GM23338 (cell line): ENCODE measurements around the gene DAPK2. TPM values are rescaled to one million over a fixed set of nuclear protein-coding genes. Genes with fewer than 3 reads are reported as not detected.

ENCODE experiments used
- ATAC-seq: fragments of 200-7000 bp; cut with Tn5 transposase; 3 replicates; pipeline ENCODE4 v1.9.1; 2020
- DNase-seq: peaks from one replicate; pipeline ENCODE4 v3.0.0-alpha.2; 2015; ENCODE audit warnings: low spot score
- H2AFZ ChIP-seq: fragments of 200-600 bp; sonication (generic); 2 replicates; pipeline ENCODE4 v1.8.0; 2016; ENCODE audit warnings: antibody characterized with exemption, mild to moderate bottlenecking, moderate library complexity
- H3F3A ChIP-seq: fragments of 200-600 bp; sonication (generic); replicated peaks from 2 replicates; pipeline ENCODE4 v1.8.0; 2017; ENCODE audit warnings: antibody characterized with exemption, mixed run types, low read depth
- H3K27ac ChIP-seq: fragments of 200-600 bp; sonication (generic); 2 replicates; pipeline ENCODE4 v1.6.1; 2016; ENCODE audit warnings: low read depth
- H3K27me3 ChIP-seq: fragments of 200-600 bp; sonication (generic); 2 replicates; pipeline ENCODE4 v1.8.0; 2016; ENCODE audit warnings: mild to moderate bottlenecking, mixed run types, moderate library complexity; ENCODE audit not compliant: insufficient read depth
- H3K36me3 ChIP-seq: fragments of 200-600 bp; sonication (generic); 2 replicates; pipeline ENCODE4 v1.8.0; 2016; ENCODE audit warnings: mild to moderate bottlenecking; ENCODE audit not compliant: insufficient read depth
- H3K4me1 ChIP-seq: fragments of 200-600 bp; sonication (generic); 2 replicates; pipeline ENCODE4 v1.8.0; 2016; ENCODE audit warnings: mild to moderate bottlenecking, moderate library complexity; ENCODE audit not compliant: insufficient read depth
- H3K4me2 ChIP-seq: fragments of 200-600 bp; sonication (generic); 2 replicates; pipeline ENCODE4 v1.7.1; 2017; ENCODE audit warnings: mixed run types
- H3K4me3 ChIP-seq: fragments of 200-600 bp; sonication (generic); 2 replicates; pipeline ENCODE4 v1.6.1; 2016; ENCODE audit warnings: mixed run types
- H3K79me2 ChIP-seq: fragments of 200-600 bp; sonication (generic); replicated peaks from 2 replicates; pipeline ENCODE4 v1.8.0; 2017; ENCODE audit warnings: mild to moderate bottlenecking; ENCODE audit not compliant: insufficient read depth
- H3K9me2 ChIP-seq: fragments of 200-600 bp; sonication (generic); 2 replicates; pipeline ENCODE4 v1.8.0; 2017; ENCODE audit not compliant: insufficient read depth
- H4K20me1 ChIP-seq: fragments of 200-600 bp; sonication (generic); replicated peaks from 2 replicates; pipeline ENCODE4 v1.8.0; 2017; ENCODE audit warnings: mild to moderate bottlenecking; ENCODE audit not compliant: insufficient read depth
- H3K27ac Mint-ChIP-seq: 2 replicates; pipeline ENCODE4 v1.8.0; 2020; ENCODE audit warnings: inconsistent platforms, mild to moderate bottlenecking, moderate library complexity, mixed read lengths
- H3K27me3 Mint-ChIP-seq: 3 replicates; pipeline ENCODE4 v1.8.0; 2022; ENCODE audit warnings: low read depth, mild to moderate bottlenecking, moderate library complexity, mixed read lengths, inconsistent platforms; ENCODE audit not compliant: insufficient read depth, poor library complexity
- H3K36me3 Mint-ChIP-seq: 3 replicates; pipeline ENCODE4 v1.8.0; 2021; ENCODE audit warnings: low read depth, mild to moderate bottlenecking, inconsistent platforms, moderate library complexity, mixed read lengths
- H3K4me1 Mint-ChIP-seq: 3 replicates; pipeline ENCODE4 v1.8.0; 2020; ENCODE audit warnings: mild to moderate bottlenecking, inconsistent platforms, mixed read lengths
- H3K4me3 Mint-ChIP-seq: 3 replicates; pipeline ENCODE4 v1.8.0; 2021; ENCODE audit warnings: moderate library complexity, mild to moderate bottlenecking, inconsistent platforms, mixed read lengths
- H3K9me3 Mint-ChIP-seq: 3 replicates; pipeline ENCODE4 v1.8.0; 2020; ENCODE audit warnings: moderate library complexity, mild to moderate bottlenecking, inconsistent platforms, mixed read lengths
- CREB1 ChIP-seq: fragments of 250-450 bp; sonication (Bioruptor Pico); IDR thresholded peaks from 2 replicates; pipeline ENCODE4 v1.5.0; 2020; ENCODE audit warnings: low read depth, mild to moderate bottlenecking, moderate library complexity
- EZH2 ChIP-seq: fragments of 200-600 bp; sonication (generic); IDR thresholded peaks from one replicate; pipeline ENCODE4 v1.8.0; 2017; ENCODE audit warnings: antibody characterized with exemption, mild to moderate bottlenecking, low read depth; ENCODE audit not compliant: unreplicated experiment
- EZH2phosphoT487 ChIP-seq: fragments of 200-600 bp; sonication (generic); IDR thresholded peaks from one replicate; pipeline ENCODE4 v1.8.1; 2018; ENCODE audit warnings: antibody characterized with exemption; ENCODE audit not compliant: unreplicated experiment
- JUNB ChIP-seq: IDR thresholded peaks from one replicate; pipeline ENCODE4 v1.6.1; 2016; ENCODE audit warnings: antibody characterized with exemption; ENCODE audit not compliant: unreplicated experiment
- NANOG ChIP-seq: IDR thresholded peaks from 2 replicates; pipeline ENCODE4 v1.6.1; 2016; ENCODE audit warnings: antibody characterized with exemption, borderline replicate concordance
- POLR2AphosphoS5 ChIP-seq: IDR thresholded peaks from 2 replicates; pipeline ENCODE4 v1.6.1; 2016; ENCODE audit warnings: antibody characterized with exemption, low read depth
- STAT1 ChIP-seq: IDR thresholded peaks from one replicate; pipeline ENCODE4 v1.6.1; 2016; ENCODE audit warnings: antibody characterized with exemption; ENCODE audit not compliant: unreplicated experiment
- ZNF114 ChIP-seq: fragments of 250-450 bp; sonication (Bioruptor Pico); IDR thresholded peaks from 2 replicates; pipeline ENCODE4 v1.5.0; 2020; ENCODE audit warnings: mild to moderate bottlenecking, moderate library complexity
- ZNF331 ChIP-seq: fragments of 250-450 bp; sonication (Bioruptor Pico); IDR thresholded peaks from 2 replicates; pipeline ENCODE4 v1.5.0; 2020; ENCODE audit warnings: low read depth, mild to moderate bottlenecking, moderate library complexity
- ZNF462 ChIP-seq: fragments of 250-450 bp; sonication (Bioruptor Pico); IDR thresholded peaks from 2 replicates; pipeline ENCODE4 v1.5.0; 2020; ENCODE audit warnings: mild to moderate bottlenecking, moderate library complexity
- polyA plus RNA-seq: library from polyadenylated mRNA; unstranded; fragments of >200 nt; fragmentation: Nextera tagmentation; extraction: Ambion mirVana; gene quantifications from 2 replicates; pipeline ENCODE4 v1.2.1, GENCODE V29; 2016
- total RNA-seq: library from RNA; depleted of rRNA; stranded (reverse); fragments of >200 nt; shearing (Covaris generic); gene quantifications from 2 replicates; pipeline ENCODE4 v1.2.3, GENCODE V29; 2014
- TF ChIP-seq, protein P1 (sequence below): IDR thresholded peaks from one replicate; pipeline ENCODE4 v1.6.1; 2018; ENCODE audit warnings: antibody characterized with exemption; ENCODE audit not compliant: unreplicated experiment
- TF ChIP-seq, protein P2 (sequence below), 2 experiments: fragments of 200-600 bp in 1 of 2; sonication (generic) in 1 of 2; conservative IDR thresholded peaks; 2 replicates each; pipeline versions ENCODE4 v1.5.1 to v1.6.1; 2016 to 2017; ENCODE audit warnings: antibody characterized with exemption in 2 of 2, low read depth in 2 of 2, mild to moderate bottlenecking in 2 of 2, moderate library complexity in 1 of 2
- TF ChIP-seq, protein P3 (sequence below): IDR thresholded peaks from 2 replicates; pipeline ENCODE4 v1.6.1; 2016; ENCODE audit warnings: antibody characterized with exemption

The DAPK2 gene
- total and polyA plus RNA-seq, 2 experiments from 2014 or later = 1.6 to 3.1 TPM

- Histone ChIP-seq H4K20me1 (no peaks in the 10 kb centered on the region), H3K4me2 (no peak overlapping the region), H3K9me2 (no peaks in the 10 kb centered on the region), H3K79me2 (no peaks in the 10 kb centered on the region), H3K27me3 (no peaks in the 10 kb centered on the region), H3K4me1 (peaks cover 17% of the 10 kb centered on the region; the same call in 1 of the 2 replicates), H3K27ac (no peak overlapping the region), H2AFZ (no peak overlapping the region), H3K36me3 (no peaks in the 10 kb centered on the region), H3K4me3 (no peak overlapping the region), H3F3A (0 out of 2 replicates have a peak, but pooled peaks cover 2% of the 10 kb centered on the region)
- no peaks in the 10 kb centered on the region for H3K36me3 Mint-ChIP-seq
- H3K4me1 Mint-ChIP-seq = peaks cover 40% of the 10 kb centered on the region
- DNase-seq = no peak
- no peaks in the 10 kb centered on the region for H3K9me3 Mint-ChIP-seq
- H3K27me3 Mint-ChIP-seq = peaks cover 10% of the 10 kb centered on the region
- no peak overlapping the region for H3K4me3 Mint-ChIP-seq
- ATAC-seq = no peak
- no peak overlapping the region for H3K27ac Mint-ChIP-seq
- TF ChIP-seq EZH2phosphoT487 (no peak), CREB1 (CRISPR knock-in tag) (no peak), JUNB (no peak), ZNF114 (no peak), EZH2 (no peak), POLR2AphosphoS5 (no peak), STAT1 (no peak), NANOG (no peak), ZNF462 (CRISPR knock-in tag) (no peak), ZNF331 (CRISPR knock-in tag) (no peak)
- TF ChIP-seq, protein P1, sequence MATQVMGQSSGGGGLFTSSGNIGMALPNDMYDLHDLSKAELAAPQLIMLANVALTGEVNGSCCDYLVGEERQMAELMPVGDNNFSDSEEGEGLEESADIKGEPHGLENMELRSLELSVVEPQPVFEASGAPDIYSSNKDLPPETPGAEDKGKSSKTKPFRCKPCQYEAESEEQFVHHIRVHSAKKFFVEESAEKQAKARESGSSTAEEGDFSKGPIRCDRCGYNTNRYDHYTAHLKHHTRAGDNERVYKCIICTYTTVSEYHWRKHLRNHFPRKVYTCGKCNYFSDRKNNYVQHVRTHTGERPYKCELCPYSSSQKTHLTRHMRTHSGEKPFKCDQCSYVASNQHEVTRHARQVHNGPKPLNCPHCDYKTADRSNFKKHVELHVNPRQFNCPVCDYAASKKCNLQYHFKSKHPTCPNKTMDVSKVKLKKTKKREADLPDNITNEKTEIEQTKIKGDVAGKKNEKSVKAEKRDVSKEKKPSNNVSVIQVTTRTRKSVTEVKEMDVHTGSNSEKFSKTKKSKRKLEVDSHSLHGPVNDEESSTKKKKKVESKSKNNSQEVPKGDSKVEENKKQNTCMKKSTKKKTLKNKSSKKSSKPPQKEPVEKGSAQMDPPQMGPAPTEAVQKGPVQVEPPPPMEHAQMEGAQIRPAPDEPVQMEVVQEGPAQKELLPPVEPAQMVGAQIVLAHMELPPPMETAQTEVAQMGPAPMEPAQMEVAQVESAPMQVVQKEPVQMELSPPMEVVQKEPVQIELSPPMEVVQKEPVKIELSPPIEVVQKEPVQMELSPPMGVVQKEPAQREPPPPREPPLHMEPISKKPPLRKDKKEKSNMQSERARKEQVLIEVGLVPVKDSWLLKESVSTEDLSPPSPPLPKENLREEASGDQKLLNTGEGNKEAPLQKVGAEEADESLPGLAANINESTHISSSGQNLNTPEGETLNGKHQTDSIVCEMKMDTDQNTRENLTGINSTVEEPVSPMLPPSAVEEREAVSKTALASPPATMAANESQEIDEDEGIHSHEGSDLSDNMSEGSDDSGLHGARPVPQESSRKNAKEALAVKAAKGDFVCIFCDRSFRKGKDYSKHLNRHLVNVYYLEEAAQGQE = no peak
- TF ChIP-seq, protein P2, sequence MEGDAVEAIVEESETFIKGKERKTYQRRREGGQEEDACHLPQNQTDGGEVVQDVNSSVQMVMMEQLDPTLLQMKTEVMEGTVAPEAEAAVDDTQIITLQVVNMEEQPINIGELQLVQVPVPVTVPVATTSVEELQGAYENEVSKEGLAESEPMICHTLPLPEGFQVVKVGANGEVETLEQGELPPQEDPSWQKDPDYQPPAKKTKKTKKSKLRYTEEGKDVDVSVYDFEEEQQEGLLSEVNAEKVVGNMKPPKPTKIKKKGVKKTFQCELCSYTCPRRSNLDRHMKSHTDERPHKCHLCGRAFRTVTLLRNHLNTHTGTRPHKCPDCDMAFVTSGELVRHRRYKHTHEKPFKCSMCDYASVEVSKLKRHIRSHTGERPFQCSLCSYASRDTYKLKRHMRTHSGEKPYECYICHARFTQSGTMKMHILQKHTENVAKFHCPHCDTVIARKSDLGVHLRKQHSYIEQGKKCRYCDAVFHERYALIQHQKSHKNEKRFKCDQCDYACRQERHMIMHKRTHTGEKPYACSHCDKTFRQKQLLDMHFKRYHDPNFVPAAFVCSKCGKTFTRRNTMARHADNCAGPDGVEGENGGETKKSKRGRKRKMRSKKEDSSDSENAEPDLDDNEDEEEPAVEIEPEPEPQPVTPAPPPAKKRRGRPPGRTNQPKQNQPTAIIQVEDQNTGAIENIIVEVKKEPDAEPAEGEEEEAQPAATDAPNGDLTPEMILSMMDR (conservative IDR thresholded peaks at IDR 0.05; ENCODE audit: low read depth in 2 of 2) = no peak
- TF ChIP-seq, protein P3, sequence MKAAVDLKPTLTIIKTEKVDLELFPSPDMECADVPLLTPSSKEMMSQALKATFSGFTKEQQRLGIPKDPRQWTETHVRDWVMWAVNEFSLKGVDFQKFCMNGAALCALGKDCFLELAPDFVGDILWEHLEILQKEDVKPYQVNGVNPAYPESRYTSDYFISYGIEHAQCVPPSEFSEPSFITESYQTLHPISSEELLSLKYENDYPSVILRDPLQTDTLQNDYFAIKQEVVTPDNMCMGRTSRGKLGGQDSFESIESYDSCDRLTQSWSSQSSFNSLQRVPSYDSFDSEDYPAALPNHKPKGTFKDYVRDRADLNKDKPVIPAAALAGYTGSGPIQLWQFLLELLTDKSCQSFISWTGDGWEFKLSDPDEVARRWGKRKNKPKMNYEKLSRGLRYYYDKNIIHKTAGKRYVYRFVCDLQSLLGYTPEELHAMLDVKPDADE = no peak
Observed at GRCh38 chr15:63913786-63914315, 132.4 kb downstream of the DAPK2 start.
